PC-3 (cell line): Measurements from ENCODE around the gene RAP1GAP2.

Experiments
- EZH2 ChIP-seq: fragments of 300-600 bp; sonication (generic); IDR thresholded peaks from one replicate; pipeline ENCODE4 v1.6.1; 2017; ENCODE audit warnings: antibody characterized with exemption, mild to moderate bottlenecking, low read length; ENCODE audit not compliant: unreplicated experiment
- EZH2phosphoT487 ChIP-seq: fragments of 300-600 bp; sonication (generic); IDR thresholded peaks from 2 replicates; pipeline ENCODE4 v1.6.1; 2018; ENCODE audit warnings: mild to moderate bottlenecking, antibody characterized with exemption, low read length, borderline replicate concordance
- TF ChIP-seq, protein P1 (sequence below): fragments of 300-600 bp; sonication (generic); conservative IDR thresholded peaks from 2 replicates; pipeline ENCODE4 v1.5.1; 2017; ENCODE audit warnings: antibody characterized with exemption, low read depth, mild to moderate bottlenecking, low read length

DNA sequence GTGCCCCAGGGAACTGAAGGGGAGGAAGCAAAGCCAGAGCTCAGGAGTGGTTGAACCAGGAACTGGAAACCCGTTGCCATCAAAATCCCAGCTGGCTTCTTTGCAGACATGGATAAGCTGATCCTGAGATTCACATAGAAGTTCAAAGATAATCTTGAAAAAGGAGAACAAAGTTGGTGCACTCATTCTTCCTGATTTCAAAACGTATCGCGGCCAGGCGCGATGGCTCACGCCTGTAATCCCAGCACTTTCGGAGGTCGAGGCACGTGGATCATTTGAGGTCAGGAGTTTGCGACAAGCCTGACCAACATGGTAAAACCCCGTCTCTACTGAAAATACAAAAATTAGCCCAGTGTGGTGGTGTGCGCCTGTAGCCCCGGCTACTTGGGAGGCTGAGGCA, 7.1 kb downstream of the RAP1GAP2 start:
- TF ChIP-seq, protein P1, sequence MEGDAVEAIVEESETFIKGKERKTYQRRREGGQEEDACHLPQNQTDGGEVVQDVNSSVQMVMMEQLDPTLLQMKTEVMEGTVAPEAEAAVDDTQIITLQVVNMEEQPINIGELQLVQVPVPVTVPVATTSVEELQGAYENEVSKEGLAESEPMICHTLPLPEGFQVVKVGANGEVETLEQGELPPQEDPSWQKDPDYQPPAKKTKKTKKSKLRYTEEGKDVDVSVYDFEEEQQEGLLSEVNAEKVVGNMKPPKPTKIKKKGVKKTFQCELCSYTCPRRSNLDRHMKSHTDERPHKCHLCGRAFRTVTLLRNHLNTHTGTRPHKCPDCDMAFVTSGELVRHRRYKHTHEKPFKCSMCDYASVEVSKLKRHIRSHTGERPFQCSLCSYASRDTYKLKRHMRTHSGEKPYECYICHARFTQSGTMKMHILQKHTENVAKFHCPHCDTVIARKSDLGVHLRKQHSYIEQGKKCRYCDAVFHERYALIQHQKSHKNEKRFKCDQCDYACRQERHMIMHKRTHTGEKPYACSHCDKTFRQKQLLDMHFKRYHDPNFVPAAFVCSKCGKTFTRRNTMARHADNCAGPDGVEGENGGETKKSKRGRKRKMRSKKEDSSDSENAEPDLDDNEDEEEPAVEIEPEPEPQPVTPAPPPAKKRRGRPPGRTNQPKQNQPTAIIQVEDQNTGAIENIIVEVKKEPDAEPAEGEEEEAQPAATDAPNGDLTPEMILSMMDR: no peak
- TF ChIP-seq EZH2 (no peak), EZH2phosphoT487 (no peak)
